GM10847 (cell line): ENCODE measurements around the gene OCRL.

Experiments used
- POLR2A ChIP-seq: IDR thresholded peaks from 2 replicates; pipeline ENCODE4 v1.6.1; 2011; ENCODE audit not compliant: insufficient read length; ENCODE audit errors: extremely low read depth

The OCRL gene

GRCh38 chrX:129540068-129540653 lies at the start of gene OCRL:
Gene OCRL (plus strand): TSS chrX:129540259. CDS start chrX:129540440, 181 bp downstream.
- TF ChIP-seq POLR2A: no peak

DNA sequence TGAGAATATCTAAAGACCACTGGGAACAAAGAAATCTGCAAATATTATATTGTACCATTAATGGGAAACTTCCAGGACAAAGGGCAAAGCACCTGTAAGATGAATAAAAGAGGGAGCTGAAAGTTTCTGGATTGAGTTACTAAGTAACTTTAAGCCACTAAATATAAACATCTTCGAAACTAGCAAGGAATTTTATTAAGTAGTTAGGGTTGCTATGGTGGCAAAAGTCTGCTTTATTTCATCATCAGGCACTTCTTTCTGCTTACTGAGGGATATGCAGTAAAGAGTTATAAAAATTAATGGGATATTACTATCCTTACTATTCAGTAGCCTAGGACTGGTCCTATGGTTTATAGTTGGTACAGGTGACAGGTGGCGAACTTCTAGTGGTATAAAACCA lies 49.7 kb upstream of the OCRL start:
- no peak for TF ChIP-seq POLR2A

DNA sequence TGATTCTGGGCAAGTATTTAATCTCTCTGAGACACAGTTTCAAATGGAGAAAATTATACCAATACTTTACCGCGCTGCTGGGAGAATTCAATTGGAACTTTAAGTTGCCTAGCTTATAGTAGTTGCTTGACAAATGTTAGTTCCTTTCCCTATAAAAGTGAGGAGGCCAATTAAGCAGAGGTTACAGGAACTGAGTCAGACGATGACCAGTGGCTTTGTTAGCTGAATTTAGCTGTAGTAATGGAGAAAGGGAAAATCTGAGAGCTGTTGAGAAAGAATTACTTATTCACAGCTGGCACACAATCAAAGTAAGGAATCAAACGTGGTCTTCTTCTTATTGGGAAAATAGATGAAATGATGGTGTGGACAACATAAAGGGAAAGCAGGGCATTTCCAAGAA lies 46.4 kb upstream of the OCRL start:
- no peak for TF ChIP-seq POLR2A

DNA sequence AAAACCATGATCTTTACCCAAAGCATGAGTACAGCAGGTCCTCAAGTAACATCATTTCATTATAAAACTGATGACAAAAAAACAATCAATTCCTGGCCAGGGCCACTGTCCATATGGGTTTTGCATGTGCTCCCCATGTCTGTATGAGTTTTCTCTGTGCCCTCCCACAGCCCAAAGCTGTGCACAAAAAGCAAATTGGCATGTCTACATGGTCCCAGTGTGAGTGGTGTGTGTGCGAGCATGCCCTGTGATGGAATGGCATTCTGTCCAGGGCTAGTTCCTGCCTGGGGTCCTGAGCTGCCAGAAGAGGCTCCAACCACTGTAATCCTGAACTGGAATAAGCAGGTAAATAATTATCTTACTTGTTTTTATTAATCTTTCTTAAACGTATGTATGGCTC lies 45.2 kb upstream of the OCRL start:
- TF ChIP-seq POLR2A: no peak

- no peak for TF ChIP-seq POLR2A
These were observed 44.2 kb upstream of the OCRL start for GRCh38 chrX:129495900-129496299.

DNA sequence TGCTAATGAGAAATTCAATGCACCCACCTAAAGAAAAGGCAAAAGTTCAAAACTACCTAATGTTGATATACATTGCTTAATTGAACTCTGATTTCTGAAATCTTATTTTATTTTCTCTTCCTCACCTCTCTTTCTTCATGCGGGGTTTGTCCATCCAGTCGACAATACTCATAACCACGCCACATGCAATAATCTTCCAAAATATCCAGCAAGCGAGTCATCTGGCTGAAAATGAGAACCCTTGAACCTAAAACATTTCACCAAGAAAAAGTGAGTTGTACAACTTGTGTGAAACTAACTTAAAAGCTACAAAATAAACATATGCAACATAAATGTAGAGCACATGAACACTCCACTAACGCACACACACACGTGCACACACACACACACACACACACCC lies 43.4 kb upstream of the OCRL start:
- TF ChIP-seq POLR2A: no peak

DNA sequence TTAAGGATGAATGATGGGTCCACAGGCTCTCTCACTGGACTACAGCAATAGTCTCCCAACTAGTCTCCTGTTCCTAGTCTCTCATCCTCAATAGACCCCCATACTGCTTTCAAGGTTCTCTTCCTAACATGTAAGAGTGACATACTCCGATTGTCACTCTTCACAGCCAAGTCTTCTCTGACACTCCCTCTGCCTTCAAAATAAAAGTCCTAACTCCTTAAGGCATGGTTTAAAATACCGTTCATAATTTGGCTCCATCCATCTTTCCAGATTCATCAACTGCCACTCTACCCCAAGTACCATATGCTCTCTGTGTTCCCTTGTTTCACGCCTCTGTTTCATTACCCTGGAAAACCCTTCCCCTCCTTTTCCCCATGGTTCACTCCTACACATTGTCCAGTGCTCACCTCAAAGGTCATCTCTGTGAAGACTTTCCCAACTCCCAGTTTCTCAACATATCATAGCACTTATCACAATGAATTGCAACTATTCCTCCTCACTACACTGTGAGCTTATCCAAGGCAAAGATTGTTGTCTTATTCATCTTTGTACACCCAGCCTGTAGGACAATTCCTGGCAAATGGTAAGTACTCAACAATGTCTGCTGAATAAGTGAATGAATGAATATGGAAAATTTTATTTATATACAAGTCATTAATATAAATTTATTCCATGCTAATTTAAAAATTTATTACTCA lies 42.8 kb upstream of the OCRL start:
- TF ChIP-seq POLR2A: no peak

- no peak for TF ChIP-seq POLR2A
These were observed 29.7 kb upstream of the OCRL start for GRCh38 chrX:129510331-129510730.

DNA sequence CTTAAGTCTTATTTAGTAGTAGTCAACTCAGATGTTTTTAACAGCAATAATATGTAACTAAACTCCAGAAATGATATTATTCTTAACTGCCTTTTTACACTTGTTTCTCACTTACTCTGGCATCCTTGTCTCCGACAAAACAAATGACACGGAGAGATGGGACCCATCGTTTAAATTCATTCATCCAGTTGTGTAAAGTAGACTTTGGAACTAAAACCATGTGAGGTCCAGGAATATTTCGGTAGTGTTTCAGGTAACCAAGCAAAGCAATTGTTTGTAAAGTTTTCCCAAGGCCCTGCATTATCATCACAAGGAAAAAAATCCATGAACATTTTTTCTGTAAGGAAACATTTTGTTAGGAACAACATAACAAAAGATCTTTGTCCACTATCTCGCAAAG lies 28.4 kb upstream of the OCRL start:
- no peak for TF ChIP-seq POLR2A

- TF ChIP-seq POLR2A: no peak
These were observed 27.6 kb upstream of the OCRL start for GRCh38 chrX:129512409-129512808.

GRCh38 chrX:129516402-129516801 lies 23.7 kb upstream of the OCRL start:
- TF ChIP-seq POLR2A: no peak

GRCh38 chrX:129520151-129520550 lies 19.9 kb upstream of the OCRL start:
- TF ChIP-seq POLR2A: no peak

- TF ChIP-seq POLR2A: no peak
These were observed 17.6 kb upstream of the OCRL start for GRCh38 chrX:129522184-129523078.

GRCh38 chrX:129523079-129523911 lies 16.8 kb upstream of the OCRL start, which contains the start of gene SMARCA1:
Gene SMARCA1 (minus strand): TSS chrX:129523490. CDS start chrX:129523370, 120 bp downstream.
- no peak for TF ChIP-seq POLR2A

- no peak for TF ChIP-seq POLR2A
These were observed 15.7 kb upstream of the OCRL start for GRCh38 chrX:129524250-129524850.
